HG02884 (cell line): ENCODE measurements around the gene BPIFB6.
"Not testable (repeated sequence)": the region's sequence is repeated elsewhere in the genome, so short reads cannot be mapped to it uniquely, and the experiment has no call there.

Experiments used
- ATAC-seq: cut with Tn5 transposase; IDR thresholded peaks from one replicate; pipeline ENCODE4 v1.9.1; 2021; ENCODE audit warnings: mild to moderate bottlenecking, moderate library complexity; ENCODE audit not compliant: unreplicated experiment

BPIFB6 gene

GRCh38 chr20:33027769-33028751 lies 3.4 kb upstream of the BPIFB6 start:
- ATAC-seq, result no peak

DNA sequence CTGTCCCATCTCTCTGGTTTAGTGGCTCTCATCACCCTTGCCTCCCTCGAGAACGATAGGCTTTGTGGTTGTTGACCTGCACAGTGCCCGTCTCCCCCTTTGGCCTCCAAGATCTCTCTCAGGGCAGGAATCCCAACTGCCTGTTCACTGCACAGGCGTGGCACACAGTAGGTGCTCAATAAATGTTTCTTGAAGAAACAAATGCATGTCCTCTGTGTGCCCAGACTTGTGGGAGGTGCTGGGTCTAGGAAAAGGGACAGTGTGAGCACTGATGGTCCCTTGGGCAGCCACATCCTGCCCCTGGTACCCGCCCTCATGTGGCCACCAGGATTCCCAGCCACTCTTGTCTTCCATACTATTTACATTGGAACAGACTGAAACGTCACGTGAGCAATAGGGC lies 2.6 kb upstream of the BPIFB6 start:
- no peak for ATAC-seq

DNA sequence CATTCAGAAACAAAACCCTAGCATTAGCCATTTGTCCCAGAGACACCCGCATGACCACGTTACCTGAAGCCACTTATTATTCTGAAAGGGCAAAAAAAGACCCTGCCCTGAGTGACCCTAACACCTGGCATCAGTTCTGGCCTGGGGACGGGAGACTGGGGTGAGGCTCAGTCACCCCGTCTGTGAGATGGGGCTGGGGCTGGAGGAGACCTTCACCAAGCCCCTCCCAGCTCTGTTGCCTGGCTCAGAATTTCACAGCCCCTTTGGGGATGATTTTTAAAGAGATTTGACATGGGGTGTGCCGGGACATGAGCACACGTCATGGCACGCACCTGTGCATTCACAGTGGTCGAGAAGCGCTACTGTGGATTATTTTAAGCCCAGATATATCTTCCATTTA lies 1.4 kb upstream of the BPIFB6 start:
- ATAC-seq, result no peak

GRCh38 chr20:33030569-33030968 lies 879 bp upstream of the BPIFB6 start:
- ATAC-seq, result no peak

GRCh38 chr20:33032555-33032954 lies 1.1 kb downstream of the BPIFB6 start:
- no peak for ATAC-seq

GRCh38 chr20:33033381-33033780 lies 1.9 kb downstream of the BPIFB6 start:
- no peak for ATAC-seq

- no peak for ATAC-seq
Observed at GRCh38 chr20:33034115-33034514, 2.7 kb downstream of the BPIFB6 start.

DNA sequence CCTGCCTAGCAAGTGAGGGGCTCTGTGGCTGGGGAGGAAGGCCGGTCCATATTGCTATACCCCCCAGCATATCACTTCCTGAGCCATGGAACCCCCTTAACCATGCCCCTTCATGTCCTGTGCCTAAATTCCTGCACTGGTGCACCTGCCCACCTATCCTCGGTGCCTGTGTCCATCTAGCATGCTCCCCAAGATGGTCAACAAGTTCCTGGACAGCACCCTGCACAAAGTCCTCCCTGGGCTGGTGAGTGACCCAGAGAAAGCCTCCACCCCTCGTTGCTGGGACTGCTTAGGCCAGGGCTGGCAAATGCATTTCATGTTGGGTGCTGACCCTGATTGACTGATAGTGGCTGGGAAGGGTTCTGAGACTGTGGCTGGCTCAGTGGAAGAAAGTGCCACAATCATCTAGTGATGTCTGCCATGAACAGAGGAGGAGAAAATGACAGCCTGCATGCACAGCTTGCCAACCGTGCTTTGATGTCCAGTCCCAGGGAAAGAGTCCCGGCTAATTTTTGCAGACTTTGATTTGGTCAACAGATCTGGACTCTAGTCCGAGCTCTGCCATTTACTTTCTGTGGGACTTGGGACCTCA lies 3.5 kb downstream of the BPIFB6 start:
- no peak for ATAC-seq

- no peak for ATAC-seq
Observed at GRCh38 chr20:33037456-33037855, 6.0 kb downstream of the BPIFB6 start.

GRCh38 chr20:33038243-33038642 lies 6.8 kb downstream of the BPIFB6 start:
- ATAC-seq, result no peak

- no peak for ATAC-seq
Observed at GRCh38 chr20:33042430-33042829, 11.0 kb downstream of the BPIFB6 start.

DNA sequence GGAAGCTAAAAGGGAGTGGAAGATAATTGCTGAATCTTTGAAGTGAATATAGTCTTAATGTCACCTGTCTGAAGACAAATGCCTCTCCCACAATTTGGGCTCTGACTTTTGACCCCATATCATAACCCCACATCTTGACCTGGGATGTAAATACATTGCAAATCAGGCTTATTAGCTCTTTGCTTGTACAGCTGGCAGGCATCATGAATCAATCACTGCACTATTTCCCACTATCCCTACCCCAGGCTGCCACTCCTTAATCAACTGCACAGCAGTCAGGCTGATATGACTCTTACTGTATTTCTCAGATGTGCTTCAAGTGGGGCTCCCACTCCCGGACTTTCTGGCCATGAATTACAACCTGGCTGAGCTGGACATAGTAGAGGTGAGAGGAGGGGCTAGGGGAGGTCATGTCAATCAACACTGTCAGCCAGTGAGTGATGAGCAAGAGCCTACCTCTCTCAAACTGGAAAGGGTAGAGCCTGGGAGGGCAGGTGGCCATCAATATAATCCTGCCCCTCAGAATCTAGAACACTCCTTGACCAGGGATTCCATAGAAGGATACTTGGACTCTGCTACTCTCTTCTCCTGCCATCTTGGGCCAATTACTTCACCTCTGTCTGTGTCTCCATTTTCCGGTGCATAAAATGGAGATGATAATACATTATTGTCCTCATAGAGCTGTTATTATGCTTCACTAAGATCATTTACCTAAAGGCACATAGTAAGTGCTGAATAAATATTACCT lies 11.7 kb downstream of the BPIFB6 start:
- no peak for ATAC-seq

GRCh38 chr20:33043731-33044181 lies 12.3 kb downstream of the BPIFB6 start:
- ATAC-seq, result no peak

DNA sequence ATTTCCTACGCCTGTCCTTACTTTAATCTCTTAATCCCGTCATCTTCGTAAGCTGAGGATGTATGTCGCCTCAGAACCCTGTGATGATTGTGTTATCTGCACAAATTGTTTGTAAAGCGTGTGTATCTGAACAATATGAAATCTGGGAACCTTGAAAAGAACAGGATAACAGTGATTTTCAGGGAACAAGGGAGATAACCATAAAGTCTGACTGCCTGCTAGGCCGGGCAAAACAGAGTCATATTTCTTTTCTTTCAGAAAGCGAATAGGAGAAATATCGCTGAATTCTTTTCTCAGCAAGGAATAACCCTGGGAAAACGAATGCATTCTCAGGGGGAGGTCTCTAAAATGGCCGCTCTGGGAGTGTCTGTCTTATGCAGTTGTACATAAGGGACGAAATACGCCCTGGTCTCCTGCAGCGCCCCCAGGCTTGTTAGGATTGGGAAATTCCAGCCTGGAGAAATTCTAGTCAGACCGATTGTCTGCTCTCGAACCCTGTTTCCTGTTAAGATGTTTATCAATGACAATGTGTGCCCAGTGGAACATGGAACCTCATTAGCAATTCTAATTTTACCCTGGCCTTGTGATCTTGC lies 13.8 kb downstream of the BPIFB6 start:
- ATAC-seq, result not testable (repeated sequence)

GRCh38 chr20:33046412-33046811 lies 15.0 kb downstream of the BPIFB6 start:
- no peak for ATAC-seq

GRCh38 chr20:33051333-33051732 lies 19.9 kb downstream of the BPIFB6 start:
- no peak for ATAC-seq

GRCh38 chr20:33053291-33054106 lies 22.1 kb downstream of the BPIFB6 start, which contains the start of gene BPIFB3:
Gene BPIFB3, plus strand, starts transcription at chr20:33053903. Its CDS starts 1,533 bp downstream, at chr20:33055436.
- no peak for ATAC-seq

GRCh38 chr20:33054381-33054780 lies 22.9 kb downstream of the BPIFB6 start:
- ATAC-seq, result no peak

GRCh38 chr20:33054791-33055190 lies 23.3 kb downstream of the BPIFB6 start:
- no peak for ATAC-seq

DNA sequence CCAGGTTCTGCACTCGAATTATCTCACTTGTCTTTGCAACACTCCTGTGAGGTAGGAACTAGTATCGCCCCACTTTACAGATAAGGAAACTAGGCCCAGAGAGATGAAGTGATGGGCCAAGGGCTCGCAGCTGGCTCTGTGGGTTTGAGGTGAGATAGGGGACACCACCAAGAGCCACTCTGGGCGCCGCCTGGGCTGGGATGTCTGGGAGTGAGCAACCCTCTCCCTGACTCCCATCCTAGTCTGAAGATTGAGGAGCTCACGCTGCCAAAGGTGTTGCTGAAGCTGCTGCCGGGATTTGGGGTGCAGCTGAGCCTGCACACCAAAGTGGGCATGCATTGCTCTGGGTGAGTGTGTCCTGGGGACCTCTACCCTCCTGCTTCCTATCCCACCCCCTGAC lies 27.7 kb downstream of the BPIFB6 start:
- no peak for ATAC-seq
